GM12872 (cell line): ENCODE results near the gene ITCH.

Source experiments
- TF ChIP-seq, protein P1 (sequence below): IDR thresholded peaks from 3 replicates; pipeline ENCODE4 v1.5.1; 2011; ENCODE audit warnings: low read depth, mild to moderate bottlenecking, low read length, moderate library complexity; ENCODE audit not compliant: insufficient read depth

The ITCH gene

GRCh38 chr20:34512266-34512954 lies 149.3 kb downstream of the ITCH start:
- TF ChIP-seq, protein P1, sequence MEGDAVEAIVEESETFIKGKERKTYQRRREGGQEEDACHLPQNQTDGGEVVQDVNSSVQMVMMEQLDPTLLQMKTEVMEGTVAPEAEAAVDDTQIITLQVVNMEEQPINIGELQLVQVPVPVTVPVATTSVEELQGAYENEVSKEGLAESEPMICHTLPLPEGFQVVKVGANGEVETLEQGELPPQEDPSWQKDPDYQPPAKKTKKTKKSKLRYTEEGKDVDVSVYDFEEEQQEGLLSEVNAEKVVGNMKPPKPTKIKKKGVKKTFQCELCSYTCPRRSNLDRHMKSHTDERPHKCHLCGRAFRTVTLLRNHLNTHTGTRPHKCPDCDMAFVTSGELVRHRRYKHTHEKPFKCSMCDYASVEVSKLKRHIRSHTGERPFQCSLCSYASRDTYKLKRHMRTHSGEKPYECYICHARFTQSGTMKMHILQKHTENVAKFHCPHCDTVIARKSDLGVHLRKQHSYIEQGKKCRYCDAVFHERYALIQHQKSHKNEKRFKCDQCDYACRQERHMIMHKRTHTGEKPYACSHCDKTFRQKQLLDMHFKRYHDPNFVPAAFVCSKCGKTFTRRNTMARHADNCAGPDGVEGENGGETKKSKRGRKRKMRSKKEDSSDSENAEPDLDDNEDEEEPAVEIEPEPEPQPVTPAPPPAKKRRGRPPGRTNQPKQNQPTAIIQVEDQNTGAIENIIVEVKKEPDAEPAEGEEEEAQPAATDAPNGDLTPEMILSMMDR = no peak

DNA sequence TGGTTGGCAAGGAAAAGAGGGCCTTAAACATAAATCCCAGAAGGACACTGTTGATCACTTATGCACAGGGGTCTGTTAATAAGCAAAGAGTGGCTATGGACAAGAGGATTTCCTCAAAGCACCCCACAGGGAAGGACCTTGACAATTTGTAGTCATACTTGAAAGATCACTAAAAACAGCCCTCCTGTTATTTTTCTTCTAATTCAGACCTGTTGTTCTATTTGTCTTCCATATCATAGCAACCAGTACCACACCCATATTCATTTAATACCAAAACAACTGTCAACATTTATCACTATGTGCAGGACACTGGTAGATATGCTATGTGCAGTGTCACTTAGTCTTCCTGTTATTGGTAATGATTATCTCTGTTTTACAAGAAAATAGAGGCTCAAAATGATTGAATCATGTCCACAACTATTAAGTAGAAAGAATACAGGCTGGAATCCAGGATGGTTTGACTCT lies 149.9 kb downstream of the ITCH start:
- TF ChIP-seq, protein P1 = no peak

GRCh38 chr20:34514897-34515483 lies 151.9 kb downstream of the ITCH start:
- TF ChIP-seq, protein P1 = no peak

GRCh38 chr20:34515484-34516246 lies 152.6 kb downstream of the ITCH start:
- TF ChIP-seq, protein P1 = no peak

GRCh38 chr20:34516247-34517113 lies 153.4 kb downstream of the ITCH start, which contains the start of gene DYNLRB1:
Gene DYNLRB1, plus strand, starts transcription at chr20:34516422. Its CDS starts 37 bp downstream, at chr20:34516459.
- TF ChIP-seq, protein P1 = no peak

DNA sequence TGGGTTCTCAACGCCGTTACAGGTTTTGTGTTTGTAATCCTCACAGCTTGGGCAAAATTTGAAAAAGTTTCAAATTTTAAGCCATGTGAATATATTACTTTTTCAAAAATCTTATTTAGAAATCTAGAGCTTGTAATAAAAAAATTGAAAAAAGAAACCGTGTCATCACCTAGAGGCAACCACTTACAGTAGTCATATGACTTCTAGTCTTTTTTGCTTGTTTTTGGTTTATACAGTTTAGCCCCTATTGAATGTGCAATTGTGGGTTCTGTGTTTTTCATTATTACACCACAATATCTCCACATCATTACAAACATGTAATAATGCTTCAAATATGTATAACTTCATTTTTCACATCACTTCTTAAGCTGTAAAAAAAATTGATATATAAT lies 154.0 kb downstream of the ITCH start:
- TF ChIP-seq, protein P1 = no peak
